WTC11 (cell line): ENCODE measurements around the gene PLXNA3. TPM values are rescaled to one million over a fixed set of nuclear protein-coding genes. Genes with fewer than 3 reads are reported as not detected.

Source experiments
- ATAC-seq: fragments of 200-7000 bp; cut with Tn5 transposase; 2 replicates; pipeline ENCODE4 v1.10.0; 2021; ENCODE audit warnings: mild to moderate bottlenecking, moderate library complexity
- CTCF ChIA-PET: fragments of 300-600 bp; sonication (Branson Sonifier 250); formaldehyde crosslinking; loops from one replicate; lab custom pipeline; 2021; ENCODE audit warnings: antibody characterized with exemption; lab: Charles Lee
- POLR2A ChIA-PET: fragments of 350-600 bp; sonication (Branson Sonifier 250); formaldehyde crosslinking; loops from one replicate; lab custom pipeline; 2021; ENCODE audit warnings: antibody characterized with exemption; lab: Charles Lee
- DNase-seq: peaks from one replicate; pipeline ENCODE4 v3.0.0; 2021; ENCODE audit warnings: low spot score
- H3K27ac Mint-ChIP-seq: 2 replicates; pipeline ENCODE4 v1.8.0; 2021; ENCODE audit warnings: mixed read lengths
- H3K27me3 Mint-ChIP-seq: 2 replicates; pipeline ENCODE4 v1.8.0; 2021; ENCODE audit warnings: low read depth, mild to moderate bottlenecking, moderate library complexity, mixed read lengths
- H3K36me3 Mint-ChIP-seq: 2 replicates; pipeline ENCODE4 v1.8.0; 2021; ENCODE audit warnings: mixed read lengths
- H3K4me1 Mint-ChIP-seq: 2 replicates; pipeline ENCODE4 v1.8.0; 2022; ENCODE audit warnings: mixed read lengths
- H3K4me3 Mint-ChIP-seq: 2 replicates; pipeline ENCODE4 v1.8.0; 2021; ENCODE audit warnings: mild to moderate bottlenecking, moderate library complexity, mixed read lengths
- H3K9me3 Mint-ChIP-seq: 2 replicates; pipeline ENCODE4 v1.8.0; 2021; ENCODE audit warnings: mixed read lengths
- AR ChIP-seq: fragments of 250-450 bp; sonication (Bioruptor Pico); IDR thresholded peaks from 2 replicates; pipeline ENCODE4 v1.9.0; 2021; ENCODE audit warnings: mild to moderate bottlenecking
- ATF2 ChIP-seq: sonication (generic); formaldehyde crosslinking; IDR thresholded peaks from 2 replicates; pipeline ENCODE4 v1.8.1; 2022; ENCODE audit warnings: low read depth, missing genetic modification reagents, borderline replicate concordance
- ATF6 ChIP-seq: sonication (generic); formaldehyde crosslinking; IDR thresholded peaks from 2 replicates; pipeline ENCODE4 v1.8.1; 2023; ENCODE audit warnings: mild to moderate bottlenecking, missing genetic modification reagents
- CBFB ChIP-seq: sonication (generic); formaldehyde crosslinking; IDR thresholded peaks from 2 replicates; pipeline ENCODE4 v1.8.1; 2022; ENCODE audit warnings: mild to moderate bottlenecking, low read depth, missing genetic modification reagents
- E2F5 ChIP-seq: sonication (generic); formaldehyde crosslinking; IDR thresholded peaks from 2 replicates; pipeline ENCODE4 v1.8.1; 2022; ENCODE audit warnings: mild to moderate bottlenecking, moderate library complexity, missing genetic modification reagents
- ELF4 ChIP-seq: sonication (generic); formaldehyde crosslinking; IDR thresholded peaks from 2 replicates; pipeline ENCODE4 v1.8.1; 2022; ENCODE audit warnings: low read depth, mild to moderate bottlenecking, moderate library complexity, missing genetic modification reagents
- EMX1 ChIP-seq: fragments of 250-450 bp; sonication (Bioruptor Pico); IDR thresholded peaks from 2 replicates; pipeline ENCODE4 v1.8.0; 2021; ENCODE audit warnings: mild to moderate bottlenecking
- ESRRA ChIP-seq: sonication (generic); formaldehyde crosslinking; IDR thresholded peaks from 2 replicates; pipeline ENCODE4 v1.8.1; 2022; ENCODE audit warnings: mild to moderate bottlenecking, missing genetic modification reagents, borderline replicate concordance
- FOXJ3 ChIP-seq: sonication (generic); formaldehyde crosslinking; IDR thresholded peaks from 2 replicates; pipeline ENCODE4 v1.9.0; 2021; ENCODE audit warnings: missing genetic modification reagents, mild to moderate bottlenecking, borderline replicate concordance
- GABPB1 ChIP-seq: sonication (generic); formaldehyde crosslinking; IDR thresholded peaks from 2 replicates; pipeline ENCODE4 v1.8.1; 2023; ENCODE audit warnings: mild to moderate bottlenecking, missing genetic modification reagents
- NR3C1 ChIP-seq: sonication (generic); formaldehyde crosslinking; conservative IDR thresholded peaks from 2 replicates; pipeline ENCODE4 v1.8.1; 2023; ENCODE audit warnings: low read depth, mild to moderate bottlenecking, missing genetic modification reagents
- SMAD3 ChIP-seq: sonication (generic); formaldehyde crosslinking; IDR thresholded peaks from 2 replicates; pipeline ENCODE4 v1.8.0; 2022; ENCODE audit warnings: missing genetic modification reagents, mild to moderate bottlenecking, borderline replicate concordance
- SMAD4 ChIP-seq: sonication (generic); formaldehyde crosslinking; IDR thresholded peaks from 2 replicates; pipeline ENCODE4 v1.8.0; 2022; ENCODE audit warnings: mild to moderate bottlenecking, missing genetic modification reagents
- SP1 ChIP-seq: sonication (generic); formaldehyde crosslinking; conservative IDR thresholded peaks from 2 replicates; pipeline ENCODE4 v1.8.1; 2022; ENCODE audit warnings: missing genetic modification reagents
- TEAD1 ChIP-seq: sonication (generic); formaldehyde crosslinking; IDR thresholded peaks from 2 replicates; pipeline ENCODE4 v1.8.0; 2022; ENCODE audit warnings: mild to moderate bottlenecking, missing genetic modification reagents
- ZMAT4 ChIP-seq: fragments of 250-450 bp; sonication (Bioruptor Pico); IDR thresholded peaks from 2 replicates; pipeline ENCODE4 v1.9.0; 2021; ENCODE audit warnings: mild to moderate bottlenecking
- ZNF423 ChIP-seq: fragments of 250-450 bp; sonication (Bioruptor Pico); IDR thresholded peaks from 2 replicates; pipeline ENCODE4 v2.1.2; 2022; ENCODE audit warnings: mild to moderate bottlenecking, moderate library complexity
- total RNA-seq: library from RNA; stranded (reverse); gene quantifications from 3 replicates; pipeline ENCODE4 v1.2.3, GENCODE V29; 2021
- TF ChIP-seq, protein P1 (sequence below): sonication (generic); formaldehyde crosslinking; IDR thresholded peaks from 2 replicates; pipeline ENCODE4 v1.8.0; 2022; ENCODE audit warnings: mild to moderate bottlenecking, missing genetic modification reagents
- TF ChIP-seq, protein P2 (sequence below): sonication (generic); formaldehyde crosslinking; IDR thresholded peaks from 2 replicates; pipeline ENCODE4 v1.8.1; 2023; ENCODE audit warnings: mild to moderate bottlenecking, missing genetic modification reagents, moderate library complexity

Gene PLXNA3
- total RNA-seq, 1 experiment from 2014 or later, result 26.6 TPM

DNA sequence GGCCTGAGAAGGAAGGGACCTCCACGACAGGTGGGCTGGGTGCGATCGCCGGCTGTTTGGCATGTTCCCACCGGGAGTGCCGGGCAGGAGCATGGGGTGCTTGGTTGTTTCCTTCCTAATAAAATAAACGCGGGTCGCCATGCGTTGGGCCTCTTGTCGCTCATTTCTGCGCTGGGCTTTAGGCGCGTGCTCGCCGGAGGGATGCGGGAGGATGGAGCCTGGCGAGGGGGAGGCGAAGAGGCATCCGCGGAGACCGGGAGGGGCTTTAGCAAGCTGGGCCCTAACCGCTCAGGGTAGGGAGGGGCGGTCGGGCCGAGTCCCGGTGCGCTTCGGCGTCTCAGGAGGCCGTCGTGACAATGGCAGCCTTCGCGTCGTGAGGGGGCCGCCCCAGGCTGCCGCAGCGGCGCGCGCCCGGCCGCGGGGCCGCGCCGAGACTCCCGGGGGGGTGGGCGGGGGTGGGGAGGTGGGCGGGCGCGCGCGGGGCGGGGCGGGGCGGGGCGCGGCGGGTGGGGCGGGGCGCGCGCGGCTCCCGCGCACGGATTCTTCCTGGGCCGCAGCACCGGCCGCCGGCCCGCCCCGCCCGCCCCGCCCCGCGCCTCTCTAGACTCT, 21.6 kb upstream of the PLXNA3 start:
- no peaks in the 10 kb centered on the region for H3K27me3 Mint-ChIP-seq
- H3K9me3 Mint-ChIP-seq, result no peaks in the 10 kb centered on the region
- H3K27ac Mint-ChIP-seq, result peak overlapping the region; percentile 84
- ATAC-seq, result peak; percentile 69
- H3K4me1 Mint-ChIP-seq, result peaks cover 12% of the 10 kb centered on the region
- POLR2A ChIA-PET, result no interaction called here
- CTCF ChIA-PET, result interaction anchor here (1.2 kb wide), 1 partner anchor 63 kb away, joined by 3 read pairs; no protein-coding TSS in a partner anchor
- peak; percentile 53 for DNase-seq
- H3K4me3 Mint-ChIP-seq, result peak overlapping the region; percentile 80
- TF ChIP-seq ATF6 (CRISPR knock-in tag) (no peak), ZMAT4 (CRISPR knock-in tag) (no peak), GABPB1 (CRISPR knock-in tag) (no peak), ESRRA (CRISPR knock-in tag) (no peak), ELF4 (no peak), FOXJ3 (CRISPR knock-in tag) (no peak), SMAD3 (CRISPR knock-in tag) (no peak), ATF2 (CRISPR knock-in tag) (no peak), ZNF423 (CRISPR knock-in tag) (no peak), TEAD1 (CRISPR knock-in tag) (no peak), SMAD4 (no peak), EMX1 (no peak), CBFB (CRISPR knock-in tag) (no peak), AR (CRISPR knock-in tag) (no peak)
- TF ChIP-seq, protein P1, sequence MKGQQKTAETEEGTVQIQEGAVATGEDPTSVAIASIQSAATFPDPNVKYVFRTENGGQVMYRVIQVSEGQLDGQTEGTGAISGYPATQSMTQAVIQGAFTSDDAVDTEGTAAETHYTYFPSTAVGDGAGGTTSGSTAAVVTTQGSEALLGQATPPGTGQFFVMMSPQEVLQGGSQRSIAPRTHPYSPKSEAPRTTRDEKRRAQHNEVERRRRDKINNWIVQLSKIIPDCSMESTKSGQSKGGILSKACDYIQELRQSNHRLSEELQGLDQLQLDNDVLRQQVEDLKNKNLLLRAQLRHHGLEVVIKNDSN (CRISPR knock-in tag), result no peak
- TF ChIP-seq, protein P2, sequence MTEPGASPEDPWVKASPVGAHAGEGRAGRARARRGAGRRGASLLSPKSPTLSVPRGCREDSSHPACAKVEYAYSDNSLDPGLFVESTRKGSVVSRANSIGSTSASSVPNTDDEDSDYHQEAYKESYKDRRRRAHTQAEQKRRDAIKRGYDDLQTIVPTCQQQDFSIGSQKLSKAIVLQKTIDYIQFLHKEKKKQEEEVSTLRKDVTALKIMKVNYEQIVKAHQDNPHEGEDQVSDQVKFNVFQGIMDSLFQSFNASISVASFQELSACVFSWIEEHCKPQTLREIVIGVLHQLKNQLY (CRISPR knock-in tag), result no peak
- peaks cover 16% of the 10 kb centered on the region for H3K36me3 Mint-ChIP-seq

- ATAC-seq (peak; percentile 38), DNase-seq (peak; percentile 38)
- ChIA-PET POLR2A (no interaction called here), CTCF (no interaction called here)
- peaks cover 12% of the 10 kb centered on the region for H3K4me1 Mint-ChIP-seq
- TF ChIP-seq SP1 (CRISPR knock-in tag), result peak; percentile 66; the same call in 1 of the 2 replicates
- TF ChIP-seq E2F5 (CRISPR knock-in tag), result 0 out of 2 replicates have a peak, but pooled peaks have one; percentile 61
- TF ChIP-seq NR3C1 (CRISPR knock-in tag), result no peak
- peaks cover 21% of the 10 kb centered on the region for H3K36me3 Mint-ChIP-seq
- H3K27ac Mint-ChIP-seq, result peak within 1 kb of the TSS; percentile 84
- H3K27me3 Mint-ChIP-seq, result no peaks in the 10 kb centered on the region
- H3K4me3 Mint-ChIP-seq, result peak within 1 kb of the TSS; percentile 83
- no peaks in the 10 kb centered on the region for H3K9me3 Mint-ChIP-seq
Observed at GRCh38 chrX:154436983-154437752, 20.9 kb upstream of the PLXNA3 start, which contains the start of gene GDI1. GDI1 (plus strand) TSS chrX:154437154; CDS start chrX:154437255, 101 bp downstream.
